Prostate gland (tissue), 2 donors: ENCODE results near the gene TMC2.

Experiments used
- POLR2A ChIP-seq: fragments of 450-650 bp; IDR thresholded peaks from one replicate; pipeline ENCODE4 v1.6.1; 2016; ENCODE audit warnings: antibody characterized with exemption, mild to moderate bottlenecking
- TF ChIP-seq, protein P1 (sequence below), 4 experiments: fragments of 200-600 bp in 2 of 4; fragments of 450-650 bp in 2 of 4; sonication (generic) in 2 of 4; IDR thresholded peaks; 1 replicate in 3 of 4; 2 replicates in 1 of 4; pipeline ENCODE4 v1.5.1; 2016 to 2019; ENCODE audit warnings: antibody characterized with exemption in 4 of 4, mild to moderate bottlenecking in 2 of 4, moderate library complexity in 2 of 4

DNA sequence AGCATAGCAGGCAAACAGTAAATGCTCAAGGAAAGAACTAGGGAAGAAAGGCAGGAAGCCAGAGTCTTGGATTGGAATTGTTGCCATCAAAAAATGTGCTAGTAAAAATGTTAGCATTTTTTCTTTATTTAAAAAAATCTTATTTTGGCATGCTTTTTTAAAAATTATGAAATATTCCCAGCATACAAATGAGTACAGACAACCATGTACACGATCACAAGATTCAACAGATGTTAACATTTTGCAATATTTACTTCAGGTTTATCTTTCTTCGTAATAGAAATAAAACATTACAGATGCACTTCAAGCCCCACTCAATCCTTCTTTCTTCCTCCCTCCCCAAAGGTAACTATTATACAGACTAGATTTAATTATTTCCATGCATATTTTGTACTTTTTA, 88.7 kb downstream of the TMC2 start:
- TF ChIP-seq, protein P1, sequence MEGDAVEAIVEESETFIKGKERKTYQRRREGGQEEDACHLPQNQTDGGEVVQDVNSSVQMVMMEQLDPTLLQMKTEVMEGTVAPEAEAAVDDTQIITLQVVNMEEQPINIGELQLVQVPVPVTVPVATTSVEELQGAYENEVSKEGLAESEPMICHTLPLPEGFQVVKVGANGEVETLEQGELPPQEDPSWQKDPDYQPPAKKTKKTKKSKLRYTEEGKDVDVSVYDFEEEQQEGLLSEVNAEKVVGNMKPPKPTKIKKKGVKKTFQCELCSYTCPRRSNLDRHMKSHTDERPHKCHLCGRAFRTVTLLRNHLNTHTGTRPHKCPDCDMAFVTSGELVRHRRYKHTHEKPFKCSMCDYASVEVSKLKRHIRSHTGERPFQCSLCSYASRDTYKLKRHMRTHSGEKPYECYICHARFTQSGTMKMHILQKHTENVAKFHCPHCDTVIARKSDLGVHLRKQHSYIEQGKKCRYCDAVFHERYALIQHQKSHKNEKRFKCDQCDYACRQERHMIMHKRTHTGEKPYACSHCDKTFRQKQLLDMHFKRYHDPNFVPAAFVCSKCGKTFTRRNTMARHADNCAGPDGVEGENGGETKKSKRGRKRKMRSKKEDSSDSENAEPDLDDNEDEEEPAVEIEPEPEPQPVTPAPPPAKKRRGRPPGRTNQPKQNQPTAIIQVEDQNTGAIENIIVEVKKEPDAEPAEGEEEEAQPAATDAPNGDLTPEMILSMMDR (IDR thresholded peaks at IDR 0.05): no peak
- TF ChIP-seq POLR2A: no peak
